Uterus (tissue), 2 donors: Measurements from ENCODE around the gene PIK3R6.

ENCODE experiments used
- CTCF ChIP-seq, 4 experiments: fragments of 200-600 bp in 2 of 4; fragments of 450-650 bp in 2 of 4; sonication (generic) in 2 of 4; IDR thresholded peaks; one replicate each; pipeline ENCODE4 v1.5.1; 2016 to 2019; ENCODE audit warnings: antibody characterized with exemption in 4 of 4, mild to moderate bottlenecking in 2 of 4, moderate library complexity in 1 of 4
- POLR2A ChIP-seq, 2 donors: fragments of 450-650 bp; IDR thresholded peaks; one replicate each; pipeline ENCODE4 v1.6.1; 2016; ENCODE audit warnings: antibody characterized with exemption in 2 of 2, mild to moderate bottlenecking in 1 of 2, moderate library complexity in 1 of 2

DNA sequence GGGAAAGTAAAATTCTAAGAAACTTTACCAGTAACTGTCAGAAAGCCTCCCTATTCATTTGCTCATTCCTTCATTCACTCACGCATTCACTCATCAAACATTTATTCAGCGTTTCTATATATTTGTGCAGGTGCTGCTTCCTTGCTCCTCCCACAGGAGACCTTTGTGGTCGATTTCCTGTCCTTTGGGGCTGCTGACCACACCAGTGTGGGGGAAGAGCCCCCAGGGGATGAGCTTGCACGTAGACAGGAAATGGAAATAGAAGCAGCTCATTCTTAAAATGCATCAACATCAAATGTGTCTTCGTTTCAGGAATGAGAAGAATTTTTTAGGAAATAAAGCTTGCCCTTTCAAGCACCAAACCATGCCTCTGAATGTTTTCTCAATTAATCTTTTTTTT lies 9.6 kb downstream of the PIK3R6 start:
- TF ChIP-seq POLR2A (IDR thresholded peaks at IDR 0.05) (no peak), CTCF (IDR thresholded peaks at IDR 0.05) (no peak)
